DMS 273 treated with DMSO at 0.1 percent for 48 hours (cell line): ENCODE data around the gene CYB5A.

Experiments
- DNase-seq: peaks from one replicate; lab custom pipeline; 2025; lab: John Stamatoyannopoulos, UW

Gene CYB5A

GRCh38 chr18:74277296-74277695 is 14.5 kb downstream of the CYB5A start:
- DNase-seq = no peak

GRCh38 chr18:74276609-74277008 is 15.2 kb downstream of the CYB5A start:
- no peak for DNase-seq

GRCh38 chr18:74275736-74276135 is 16.0 kb downstream of the CYB5A start:
- no peak for DNase-seq

GRCh38 chr18:74274700-74275099 is 17.1 kb downstream of the CYB5A start:
- no peak for DNase-seq

DNA sequence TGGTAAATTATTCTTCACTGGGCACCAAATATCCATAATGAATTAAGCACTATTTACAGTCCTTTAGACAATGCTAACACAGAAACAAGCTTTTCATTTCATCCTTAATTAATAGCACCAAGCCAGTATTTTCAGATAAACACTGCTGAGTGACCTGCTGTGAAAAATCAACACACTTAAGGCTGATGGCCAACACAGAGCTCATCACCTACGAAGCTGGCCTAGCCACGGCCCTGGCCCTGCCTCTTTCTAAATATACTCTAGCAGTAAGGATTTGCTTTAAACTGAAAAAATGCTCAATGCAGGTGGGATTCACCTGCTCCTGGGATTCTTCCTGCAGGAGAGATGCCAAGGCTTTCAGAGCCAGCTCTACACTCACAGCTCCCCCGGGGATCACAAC is 18.4 kb downstream of the CYB5A start:
- DNase-seq = no peak

GRCh38 chr18:74271635-74272034 is 20.1 kb downstream of the CYB5A start:
- DNase-seq = no peak

DNA sequence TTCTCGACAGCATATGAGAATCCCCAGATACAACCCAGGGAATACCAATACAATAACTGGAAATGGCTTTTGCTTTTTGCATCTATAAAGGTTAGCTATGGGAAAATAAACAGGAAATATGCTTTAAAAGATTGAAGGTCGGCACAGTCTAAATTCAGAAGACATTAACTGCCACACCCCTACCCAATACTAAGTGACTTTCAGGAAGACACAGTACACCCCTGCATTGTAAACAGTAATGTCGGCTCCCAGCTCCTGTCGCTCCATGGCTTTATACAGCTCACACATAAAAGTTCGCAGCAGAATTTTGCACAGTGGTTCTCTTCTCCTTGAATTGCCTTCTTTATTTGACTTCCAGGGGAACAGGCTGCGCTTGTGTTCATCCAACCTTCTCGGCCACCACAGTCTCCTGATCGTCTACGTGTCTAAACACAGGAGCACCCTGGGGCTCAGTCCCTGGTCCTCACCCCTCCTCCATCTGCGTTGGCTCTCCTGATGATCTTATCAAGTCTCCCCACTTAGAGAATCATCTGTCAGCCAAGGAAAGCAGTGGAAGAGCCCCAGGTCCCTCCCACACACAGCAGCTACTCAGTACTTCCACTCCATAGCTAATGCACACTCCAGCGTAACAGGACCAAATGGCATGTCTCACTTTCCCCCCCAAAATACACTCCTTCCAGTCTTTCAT is 22.7 kb downstream of the CYB5A start:
- DNase-seq = no peak

GRCh38 chr18:74268175-74268574 is 23.6 kb downstream of the CYB5A start:
- DNase-seq = no peak

GRCh38 chr18:74266161-74266560 is 25.6 kb downstream of the CYB5A start:
- DNase-seq = no peak

GRCh38 chr18:74265546-74266098 is 26.1 kb downstream of the CYB5A start:
- no peak for DNase-seq

GRCh38 chr18:74264303-74265020 is 27.3 kb downstream of the CYB5A start:
- no peak for DNase-seq

GRCh38 chr18:74261053-74261713 is 30.6 kb downstream of the CYB5A start:
- no peak for DNase-seq

DNA sequence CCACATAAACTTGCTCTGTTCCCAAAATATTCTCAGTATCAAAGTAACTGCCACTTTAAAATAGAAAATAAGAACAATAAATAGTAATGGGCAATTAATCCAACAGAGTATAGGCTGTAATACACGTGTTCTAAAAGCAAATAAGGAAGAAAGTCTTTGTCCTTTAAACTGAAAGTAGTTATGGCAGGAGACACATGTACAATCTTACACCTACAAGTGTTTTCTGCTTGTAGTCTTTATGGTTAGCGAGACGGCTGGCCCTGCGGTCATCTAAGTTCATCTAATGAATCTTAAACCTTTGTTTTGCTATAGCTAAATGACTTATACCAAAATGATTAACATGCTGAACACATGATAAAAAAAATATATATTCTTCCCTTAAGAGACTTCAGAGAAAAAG is 32.4 kb downstream of the CYB5A start:
- no peak for DNase-seq

DNA sequence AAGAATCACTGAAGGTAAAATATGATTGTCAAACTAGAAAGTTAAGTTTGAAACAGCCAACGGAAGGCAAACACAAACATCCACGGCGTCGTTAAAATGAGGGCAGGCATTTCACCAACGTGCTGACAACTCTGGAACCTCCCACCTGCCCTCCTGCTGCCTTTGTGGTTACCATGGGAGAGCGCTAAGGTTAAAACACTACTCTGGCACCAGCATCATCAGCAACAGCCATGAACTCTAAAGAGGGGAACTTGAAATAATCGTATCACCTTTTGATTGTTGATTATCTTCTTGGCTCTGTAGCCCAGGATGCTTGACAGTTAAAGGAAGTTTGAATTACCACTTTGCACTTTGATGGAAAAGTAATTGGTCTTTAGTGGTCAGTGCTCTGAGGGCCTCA is 34.7 kb downstream of the CYB5A start:
- no peak for DNase-seq

DNA sequence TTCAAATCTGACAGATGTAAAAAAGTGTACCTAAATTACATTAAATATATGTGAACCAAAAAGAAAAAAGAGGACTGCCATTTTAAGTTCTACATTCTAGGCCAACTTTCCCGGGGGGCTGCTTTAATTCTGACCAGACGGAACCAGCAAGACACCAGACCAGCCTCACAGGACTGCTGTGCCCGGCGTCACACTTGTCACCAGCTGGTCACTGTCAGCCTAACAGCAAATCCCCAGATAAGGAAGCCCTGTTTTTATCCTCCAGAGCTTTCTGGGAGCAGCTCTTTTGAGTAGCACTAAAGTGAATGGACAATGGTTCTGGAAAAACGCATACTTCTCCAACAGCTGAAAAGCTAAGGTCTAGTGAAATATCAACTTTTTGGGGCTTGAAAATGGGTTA is 35.6 kb downstream of the CYB5A start:
- no peak for DNase-seq

DNA sequence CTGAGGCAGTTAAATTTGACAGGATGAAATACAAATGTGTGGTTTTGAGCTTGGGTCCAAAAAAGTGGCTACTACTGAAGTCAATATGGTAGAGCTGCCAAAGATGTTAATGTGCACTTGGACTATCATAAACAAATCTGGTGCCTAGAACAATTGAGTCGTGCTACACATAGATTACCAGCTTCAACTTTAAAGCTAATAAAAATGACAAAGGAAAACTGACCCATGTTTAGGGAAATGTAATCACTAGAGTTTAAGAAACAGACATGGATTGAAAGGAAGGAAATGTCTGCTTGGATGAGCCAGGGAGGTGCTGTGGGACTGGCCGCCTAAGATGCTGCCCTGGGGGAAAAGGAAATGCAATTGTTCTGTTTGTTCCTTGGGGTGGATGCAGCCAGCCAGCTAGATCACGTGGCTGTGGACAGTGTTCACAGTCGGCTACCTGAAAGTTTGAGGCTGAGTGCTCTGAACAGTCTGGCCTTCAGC is 36.6 kb downstream of the CYB5A start:
- no peak for DNase-seq

DNA sequence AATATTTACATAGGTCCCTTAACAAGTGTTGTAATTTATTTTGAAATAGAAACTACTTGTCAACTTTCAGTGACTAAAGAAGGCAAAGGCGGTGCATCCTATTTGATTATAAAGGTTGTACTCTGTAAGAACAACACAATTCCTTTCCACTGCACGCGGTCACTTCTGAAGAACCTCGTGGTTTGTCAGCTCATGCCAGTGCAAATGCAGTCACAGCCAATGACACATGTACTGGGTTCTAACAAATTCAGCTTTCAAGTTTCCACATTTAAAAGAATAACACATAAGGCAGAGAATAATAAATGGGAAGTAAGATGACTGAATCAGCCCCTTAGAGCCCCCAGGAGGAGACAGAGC is 39.7 kb downstream of the CYB5A start:
- DNase-seq = no peak

- DNase-seq = no peak
Measured at GRCh38 chr18:74251297-74252038, 40.3 kb downstream of the CYB5A start.

DNA sequence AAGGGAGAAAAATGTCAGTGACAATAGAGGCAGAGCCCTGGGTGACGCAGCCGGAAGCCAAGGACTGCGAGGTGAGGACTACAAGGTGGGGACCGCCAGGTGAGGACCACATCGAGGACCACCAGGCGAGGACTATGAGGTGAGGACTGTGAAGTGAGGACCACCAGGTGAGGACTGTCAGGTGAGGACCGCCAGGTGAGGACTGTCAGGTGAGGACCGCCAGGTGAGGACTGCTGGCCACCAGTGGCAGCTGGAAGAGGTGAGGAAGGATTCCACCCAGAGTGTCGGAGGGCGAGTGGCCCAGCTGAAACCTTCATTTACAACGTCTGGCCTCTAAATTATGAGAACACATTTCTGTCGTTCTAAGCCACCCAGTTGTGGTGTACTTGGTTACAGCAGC is 41.6 kb downstream of the CYB5A start:
- DNase-seq = no peak

DNA sequence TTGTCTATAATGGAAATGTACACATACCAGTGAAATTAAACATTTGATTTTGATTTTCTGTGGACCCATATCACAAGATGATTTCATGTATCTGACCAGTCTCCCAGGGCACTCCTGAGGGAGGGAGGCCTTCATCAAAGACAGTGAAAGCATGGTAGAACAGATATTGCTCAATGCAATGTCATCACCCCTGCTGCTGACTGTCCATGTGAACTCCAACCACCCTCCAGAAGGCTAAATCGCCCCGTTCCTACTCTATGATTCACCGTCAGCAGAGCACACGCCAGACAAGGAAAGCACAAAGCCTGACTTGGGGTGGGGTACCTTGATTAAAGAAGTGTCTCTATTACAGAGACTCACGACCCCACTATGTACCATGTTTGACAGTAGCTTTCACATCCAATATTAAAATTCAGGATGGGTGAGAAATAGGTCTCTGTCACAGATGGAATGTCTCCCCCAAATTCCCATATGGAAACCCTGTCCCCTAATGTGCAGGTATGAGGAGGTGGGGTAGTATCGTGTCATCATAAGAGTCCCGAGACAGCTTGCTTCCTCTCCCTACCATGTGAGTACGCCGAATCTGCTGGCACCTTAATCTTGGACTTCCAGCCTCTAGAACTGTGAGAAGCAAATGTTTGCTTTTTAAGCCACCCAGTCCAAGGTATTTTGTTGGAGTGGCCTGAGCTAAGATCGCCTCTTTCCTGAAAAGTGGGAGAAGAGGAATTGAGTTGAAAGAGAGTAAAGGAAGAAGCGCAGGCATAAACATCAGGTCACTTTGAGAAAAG is 42.4 kb downstream of the CYB5A start:
- no peak for DNase-seq

DNA sequence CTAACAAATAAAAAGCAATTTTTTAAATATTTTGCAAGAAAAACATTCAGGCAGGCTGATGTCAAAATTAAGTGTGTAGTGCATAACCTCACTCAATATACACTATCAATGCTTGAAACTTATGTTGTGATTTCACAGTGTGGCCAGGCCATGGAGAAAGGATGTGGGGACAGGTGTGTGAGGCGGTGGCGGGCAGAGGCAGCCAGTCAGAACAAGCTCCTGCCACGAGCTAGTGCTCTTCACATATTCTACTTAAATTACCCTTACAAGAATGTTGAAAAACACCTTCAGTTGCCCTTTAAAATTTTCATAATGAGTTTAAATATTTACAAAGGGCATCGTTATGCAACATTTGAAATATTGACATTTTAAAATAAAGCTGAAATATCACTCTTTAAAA is 43.2 kb downstream of the CYB5A start:
- no peak for DNase-seq
